ENCODE data around the gene CHMP5. TPM values are rescaled to one million over a fixed set of nuclear protein-coding genes. Genes with fewer than 3 reads are reported as not detected.

CHMP5 gene
- total RNA-seq (2022; extraction: Qiagen RNA extraction): 61.5 to 75.7 TPM (median 63.9 TPM) in 5 replicates

GRCh38 chr9:33264473-33265177, at the start of gene CHMP5, which contains the start of gene BAG1:
TSS of gene CHMP5 (plus strand) at chr9:33265049. CDS start at chr9:33265079, 30 bp downstream.
TSS of gene BAG1 (minus strand) at chr9:33264708.

DNA sequence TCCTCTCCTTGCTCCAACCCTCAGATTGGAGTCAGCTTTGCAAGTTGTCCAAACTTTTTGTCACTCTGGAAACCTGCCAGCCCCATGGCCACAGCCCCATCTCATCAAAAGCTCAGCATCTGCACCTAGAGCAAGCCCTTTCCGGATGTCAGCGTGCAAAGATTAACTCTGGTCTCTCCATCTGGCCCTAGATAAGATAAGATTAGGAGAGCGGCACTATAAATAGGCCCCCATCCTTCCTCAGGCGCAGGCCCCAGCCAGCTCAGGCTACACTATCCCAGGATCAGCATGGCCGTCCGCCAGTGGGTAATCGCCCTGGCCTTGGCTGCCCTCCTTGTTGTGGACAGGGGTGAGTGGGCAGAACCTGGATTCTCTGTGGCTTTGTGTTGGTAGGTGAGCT, 24.9 kb upstream of the CHMP5 start, which contains the start of gene SPINK4:
Gene SPINK4 (plus strand): TSS at position 247 of the 400 bp plus-strand sequence. CDS start 42 bp downstream, at position 289.

DNA sequence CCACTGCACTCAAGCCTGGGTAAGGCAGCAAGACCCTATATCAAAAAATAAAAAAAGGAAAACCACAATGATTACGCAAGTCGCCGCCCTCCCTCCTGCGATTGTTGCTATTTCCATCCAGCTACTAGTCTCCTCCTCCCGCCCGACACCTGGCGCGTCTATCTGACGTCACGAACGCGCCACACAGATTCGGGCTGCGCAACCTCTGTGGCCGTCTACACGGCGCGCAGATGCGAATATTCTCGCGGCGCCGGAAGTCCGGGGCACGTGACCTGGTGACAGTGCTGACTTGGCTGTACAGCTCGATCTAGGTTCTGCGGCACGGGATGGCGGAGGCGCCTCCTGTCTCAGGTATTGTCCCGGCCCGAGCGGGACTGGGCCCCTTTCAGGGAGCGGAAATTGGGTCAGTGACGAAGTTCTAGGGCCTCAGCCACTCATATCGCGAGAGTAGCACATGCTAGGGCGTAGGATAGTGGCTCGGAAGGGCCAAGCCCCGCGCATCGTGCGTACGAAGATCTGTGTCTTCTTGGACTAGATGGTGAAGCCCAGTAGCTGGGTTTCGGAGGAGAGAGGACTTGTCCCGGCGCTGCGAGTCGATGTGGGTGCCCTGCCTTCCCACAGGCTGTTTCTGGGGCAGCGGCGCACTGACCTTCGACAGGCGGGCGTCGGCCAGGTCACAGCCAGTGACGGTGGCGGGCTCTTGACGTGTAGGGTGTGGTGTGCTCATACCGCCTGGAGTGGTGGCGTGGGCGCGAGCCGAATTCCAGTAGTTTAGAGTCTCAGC, 25.6 kb downstream of the CHMP5 start, which contains the start of gene NFX1:
Gene NFX1 (plus strand): TSS at position 270 of the 784 bp plus-strand sequence. CDS start 57 bp downstream, at position 327.

Other genes starting within 250 kb of the CHMP5 start
- 213 to 252 TPM (median 233 TPM) in 5 replicates for gene DNAJA1, start 239.8 kb upstream of the CHMP5 start, total RNA-seq (2022; extraction: Qiagen RNA extraction)
- gene SMU1, start 188.4 kb upstream of the CHMP5 start, total RNA-seq (2022; extraction: Qiagen RNA extraction): 19.6 to 22.3 TPM (median 20.8 TPM) in 5 replicates
- 192 to 266 TPM (median 260 TPM) in 5 replicates for gene B4GALT1, start 97.7 kb upstream of the CHMP5 start, total RNA-seq (2022; extraction: Qiagen RNA extraction)
- gene SPINK4, start 24.9 kb upstream of the CHMP5 start, total RNA-seq (2022; extraction: Qiagen RNA extraction): not detected in 5 replicates
- 109 to 119 TPM (median 114 TPM) in 5 replicates for gene BAG1, start 341 bp upstream of the CHMP5 start, total RNA-seq (2022; extraction: Qiagen RNA extraction)
- 28.8 to 35.6 TPM (median 34.1 TPM) in 5 replicates for gene NFX1, start 25.5 kb downstream of the CHMP5 start, total RNA-seq (2022; extraction: Qiagen RNA extraction)
- gene AQP7, start 137.5 kb downstream of the CHMP5 start, total RNA-seq (2022; extraction: Qiagen RNA extraction): 0.14 to 0.67 TPM (median 0.33 TPM) in 5 replicates
- gene AQP3, start 182.5 kb downstream of the CHMP5 start, total RNA-seq (2022; extraction: Qiagen RNA extraction): 18.7 to 34.8 TPM (median 28.9 TPM) in 5 replicates
- 65.1 to 79.6 TPM (median 79.1 TPM) in 5 replicates for gene NOL6, start 208.9 kb downstream of the CHMP5 start, total RNA-seq (2022; extraction: Qiagen RNA extraction)